T-helper 2 cell treated with Interferon-gamma antibody and Interleukin-4, amounts not matched to agents 5 μg/mL and 100 μg/mL, for 36 hours (primary cell): ENCODE measurements around the gene CDC14B.
"Not testable (repeated sequence)": the region's sequence is repeated elsewhere in the genome, so short reads cannot be mapped to it uniquely, and the experiment has no call there.

Source experiments
- DNase-seq: peaks from one replicate; pipeline ENCODE4 v3.0.0; 2021; ENCODE audit warnings: low spot score
- H3K27ac Mint-ChIP-seq: one replicate; pipeline ENCODE4 v1.8.0; 2021; ENCODE audit warnings: mild to moderate bottlenecking, mixed read lengths
- H3K27me3 Mint-ChIP-seq: one replicate; pipeline ENCODE4 v1.8.0; 2021; ENCODE audit warnings: low read depth, mixed read lengths
- H3K36me3 Mint-ChIP-seq: one replicate; pipeline ENCODE4 v1.8.0; 2021; ENCODE audit warnings: low read depth, mixed read lengths
- H3K4me1 Mint-ChIP-seq: one replicate; pipeline ENCODE4 v1.8.0; 2021; ENCODE audit warnings: low read depth, mixed read lengths
- H3K4me3 Mint-ChIP-seq: one replicate; pipeline ENCODE4 v1.8.0; 2022; ENCODE audit warnings: mild to moderate bottlenecking, moderate library complexity, mixed read lengths
- H3K9me3 Mint-ChIP-seq: one replicate; pipeline ENCODE4 v1.8.0; 2021; ENCODE audit warnings: mixed read lengths

Gene CDC14B

GRCh38 chr9:96556701-96557461, 62.8 kb downstream of the CDC14B start:
- no peaks in the 10 kb centered on the region for H3K27me3 Mint-ChIP-seq

DNA sequence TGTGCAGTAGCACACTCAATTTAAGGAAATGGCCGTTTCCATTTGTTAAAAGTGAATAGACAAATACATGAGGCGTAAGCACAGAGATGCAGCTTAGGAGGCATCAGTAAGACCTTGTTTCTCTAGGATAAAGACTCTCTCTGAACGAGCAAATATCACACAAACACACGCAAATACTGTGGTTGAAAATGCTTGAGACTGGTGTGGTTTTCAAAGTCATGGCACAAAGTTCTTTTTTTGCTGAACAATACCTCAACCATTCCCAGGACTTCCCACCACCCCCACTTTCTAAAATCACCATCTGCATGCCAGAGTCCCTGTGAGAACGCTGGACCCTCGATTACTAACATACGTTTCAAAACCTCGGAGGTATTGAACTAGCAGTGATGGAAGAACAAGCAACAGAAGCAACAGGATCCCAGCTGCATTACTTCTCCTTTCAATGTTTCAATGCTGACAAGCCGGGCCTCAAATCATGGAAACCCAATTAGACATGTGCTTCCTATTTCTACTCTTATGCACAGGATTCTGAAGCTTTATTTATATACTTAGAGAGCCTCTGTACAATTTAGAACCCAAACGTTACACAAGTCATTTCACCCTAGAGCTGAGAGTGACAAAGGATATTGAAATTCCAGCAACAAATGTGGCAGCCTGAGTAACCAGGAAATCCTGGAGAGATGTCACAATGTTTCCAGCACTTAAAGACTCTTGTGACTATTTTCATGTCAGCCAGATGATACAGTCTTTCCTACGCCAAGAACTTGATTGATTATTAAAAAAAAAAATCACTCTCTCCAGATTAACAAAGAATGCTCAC, 63.9 kb downstream of the CDC14B start:
- Mint-ChIP-seq H3K9me3 (no peaks in the 10 kb centered on the region), H3K27me3 (no peaks in the 10 kb centered on the region), H3K4me1 (peaks cover 19% of the 10 kb centered on the region), H3K36me3 (no peaks in the 10 kb centered on the region), H3K27ac (no peak overlapping the region), H3K4me3 (no peak overlapping the region)
- no peak for DNase-seq

More at GRCh38 chr9:96556701-96557461, 62.8 kb downstream of the CDC14B start:
- Mint-ChIP-seq H3K4me1 (peaks cover 19% of the 10 kb centered on the region), H3K9me3 (no peaks in the 10 kb centered on the region), H3K27ac (no peak overlapping the region), H3K4me3 (no peak overlapping the region), H3K36me3 (no peaks in the 10 kb centered on the region)
- no peak for DNase-seq

DNA sequence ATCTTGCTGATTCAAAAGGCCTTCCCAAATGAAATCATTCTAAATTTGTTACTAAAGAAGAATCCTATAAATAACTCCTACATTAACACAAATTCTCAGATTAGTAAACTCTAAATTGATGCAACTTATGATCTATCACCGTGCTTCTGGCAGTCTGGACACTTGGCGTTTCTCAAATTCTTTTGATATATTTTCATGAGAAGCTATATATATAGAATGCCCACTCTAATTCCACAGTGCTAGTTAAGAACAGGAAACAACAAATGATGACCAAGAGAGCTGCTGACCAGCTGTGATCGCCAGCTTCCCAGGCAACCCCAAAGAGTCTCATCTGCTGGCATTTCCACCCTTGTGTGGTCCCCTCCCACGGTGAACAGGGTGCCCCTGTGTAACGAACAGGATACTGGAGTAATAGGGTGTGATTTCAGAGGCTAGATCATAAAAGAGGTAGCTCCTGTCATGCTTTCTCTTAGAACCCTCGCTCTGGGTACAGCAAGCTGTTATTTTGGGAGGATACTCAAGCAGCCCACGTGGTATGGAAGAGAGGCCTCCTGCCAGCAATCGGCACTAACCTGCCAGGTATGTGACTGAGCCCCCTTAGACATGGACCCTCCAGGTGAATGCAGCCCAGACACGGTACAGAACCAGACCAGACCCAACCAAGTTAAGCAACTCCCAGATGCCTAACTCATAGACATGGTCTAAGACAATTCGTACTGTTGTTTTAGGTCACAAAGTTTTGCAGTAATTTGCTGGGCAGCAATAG, 64.7 kb downstream of the CDC14B start:
- no peaks in the 10 kb centered on the region for H3K9me3 Mint-ChIP-seq
- H3K4me3 Mint-ChIP-seq, result no peak overlapping the region
- no peak for DNase-seq
- H3K36me3 Mint-ChIP-seq, result no peaks in the 10 kb centered on the region
- peaks cover 19% of the 10 kb centered on the region for H3K4me1 Mint-ChIP-seq
- no peak overlapping the region for H3K27ac Mint-ChIP-seq
- H3K27me3 Mint-ChIP-seq, result no peaks in the 10 kb centered on the region

- no peaks in the 10 kb centered on the region for H3K27me3 Mint-ChIP-seq
- H3K4me1 Mint-ChIP-seq, result peaks cover 17% of the 10 kb centered on the region
- H3K9me3 Mint-ChIP-seq, result no peaks in the 10 kb centered on the region
- no peak overlapping the region for H3K4me3 Mint-ChIP-seq
- no peaks in the 10 kb centered on the region for H3K36me3 Mint-ChIP-seq
- DNase-seq, result no peak
- no peak overlapping the region for H3K27ac Mint-ChIP-seq
These were observed 65.3 kb downstream of the CDC14B start for GRCh38 chr9:96554326-96554725.

DNA sequence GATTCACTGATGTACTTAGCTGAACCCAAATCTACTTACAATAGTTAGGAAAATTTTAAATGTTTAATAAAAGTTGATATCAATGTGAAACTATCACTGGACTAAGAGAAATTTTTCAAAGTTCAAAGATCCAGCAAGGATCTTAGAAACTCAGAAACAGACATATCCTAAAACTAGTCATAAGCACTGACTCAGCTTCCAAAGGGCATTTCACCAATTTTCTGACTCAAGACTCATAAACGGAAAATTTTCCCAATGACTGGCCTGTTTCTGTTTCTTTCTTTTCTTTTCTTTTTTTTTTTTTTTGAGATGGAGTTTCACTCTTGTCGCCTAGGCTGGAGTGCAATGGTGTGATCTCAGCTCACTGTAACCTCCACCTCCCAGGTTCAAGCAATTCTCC, 66.6 kb downstream of the CDC14B start:
- DNase-seq, result no peak
- H3K27me3 Mint-ChIP-seq, result no peaks in the 10 kb centered on the region
- H3K27ac Mint-ChIP-seq, result no peak overlapping the region
- no peaks in the 10 kb centered on the region for H3K9me3 Mint-ChIP-seq
- H3K4me3 Mint-ChIP-seq, result no peak overlapping the region
- H3K4me1 Mint-ChIP-seq, result peaks cover 16% of the 10 kb centered on the region
- H3K36me3 Mint-ChIP-seq, result no peaks in the 10 kb centered on the region

GRCh38 chr9:96551403-96551802, 68.2 kb downstream of the CDC14B start:
- Mint-ChIP-seq H3K9me3 (no peaks in the 10 kb centered on the region), H3K4me3 (no peak overlapping the region), H3K36me3 (no peaks in the 10 kb centered on the region), H3K4me1 (peaks cover 10% of the 10 kb centered on the region), H3K27ac (no peak overlapping the region), H3K27me3 (no peaks in the 10 kb centered on the region)
- DNase-seq, result peak; percentile 48

DNA sequence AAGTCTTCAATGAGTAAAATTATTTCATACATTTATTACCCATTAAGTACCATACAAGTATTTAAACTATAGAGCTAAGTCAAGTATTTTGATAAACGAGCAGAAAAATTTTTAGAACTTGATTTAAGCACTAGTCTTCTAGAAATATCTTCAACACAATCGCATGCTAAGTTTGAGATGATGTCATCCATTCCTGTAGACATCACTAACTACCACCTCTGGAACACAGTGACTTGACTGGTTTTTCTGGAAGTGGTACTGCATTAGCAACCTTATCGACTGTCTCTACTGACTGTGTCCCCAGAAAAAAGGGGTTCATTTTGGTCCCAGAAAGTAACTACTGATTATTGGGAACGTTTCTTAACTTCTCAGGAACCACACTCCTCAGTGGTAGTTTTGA, 69.0 kb downstream of the CDC14B start:
- H3K4me3 Mint-ChIP-seq, result no peak overlapping the region
- peaks cover 9% of the 10 kb centered on the region for H3K4me1 Mint-ChIP-seq
- DNase-seq, result no peak
- no peak overlapping the region for H3K27ac Mint-ChIP-seq
- H3K27me3 Mint-ChIP-seq, result no peaks in the 10 kb centered on the region
- no peaks in the 10 kb centered on the region for H3K36me3 Mint-ChIP-seq
- H3K9me3 Mint-ChIP-seq, result no peaks in the 10 kb centered on the region

- not testable (repeated sequence) for H3K4me3 Mint-ChIP-seq, H3K36me3 Mint-ChIP-seq, H3K27me3 Mint-ChIP-seq, H3K4me1 Mint-ChIP-seq, H3K27ac Mint-ChIP-seq, H3K9me3 Mint-ChIP-seq, DNase-seq
These were observed 76.5 kb downstream of the CDC14B start for GRCh38 chr9:96543131-96543530.

DNA sequence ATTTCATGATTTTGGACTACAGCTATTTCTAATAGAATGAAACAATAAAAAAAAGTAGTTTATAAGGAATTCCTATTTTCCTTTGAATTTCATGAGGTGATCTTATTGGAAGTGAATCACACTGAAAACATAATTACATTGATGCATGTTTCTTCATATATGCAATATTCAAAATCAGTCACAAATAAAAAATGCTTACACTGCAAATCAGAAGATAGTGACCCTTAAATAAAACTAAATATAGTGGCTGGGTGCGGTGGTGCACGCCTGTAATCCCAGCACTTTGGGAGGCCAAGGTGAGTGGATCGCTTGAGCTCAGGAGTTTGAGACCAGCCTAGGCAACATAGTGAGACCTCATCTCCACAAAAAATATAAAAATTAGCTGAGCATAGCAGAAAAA, 79.5 kb downstream of the CDC14B start:
- H3K27me3 Mint-ChIP-seq, result no peaks in the 10 kb centered on the region
- DNase-seq, result no peak
- H3K4me3 Mint-ChIP-seq, result no peak overlapping the region
- H3K36me3 Mint-ChIP-seq, result no peaks in the 10 kb centered on the region
- H3K9me3 Mint-ChIP-seq, result no peaks in the 10 kb centered on the region
- H3K4me1 Mint-ChIP-seq, result no peaks in the 10 kb centered on the region
- no peak overlapping the region for H3K27ac Mint-ChIP-seq

GRCh38 chr9:96532173-96532572, 87.5 kb downstream of the CDC14B start:
- Mint-ChIP-seq H3K27ac (no peak overlapping the region), H3K4me3 (no peak overlapping the region)

DNA sequence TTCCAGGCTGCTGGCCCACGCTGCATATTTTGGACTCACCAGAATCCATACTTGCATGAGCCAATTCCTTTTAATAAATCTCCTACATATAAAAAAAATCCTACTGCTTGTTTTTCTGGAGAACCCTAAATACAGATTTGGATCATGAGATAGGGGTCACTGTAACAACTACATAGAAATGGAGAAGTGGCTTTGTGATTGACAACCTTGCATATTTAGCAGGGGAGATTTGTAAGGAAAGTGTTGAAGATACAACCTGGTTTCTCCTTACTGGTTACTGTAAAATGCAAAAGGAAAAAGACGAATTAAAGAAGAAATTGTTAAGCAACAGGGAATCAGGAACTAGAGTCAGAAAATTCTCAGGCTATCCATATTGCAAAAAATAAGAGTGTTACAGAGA, 94.9 kb downstream of the CDC14B start:
- Mint-ChIP-seq H3K4me3 (no peak overlapping the region), H3K9me3 (no peaks in the 10 kb centered on the region), H3K27me3 (no peaks in the 10 kb centered on the region), H3K36me3 (no peaks in the 10 kb centered on the region), H3K4me1 (peaks cover 6% of the 10 kb centered on the region), H3K27ac (no peak overlapping the region)
- no peak for DNase-seq

More at GRCh38 chr9:96532173-96532572, 87.5 kb downstream of the CDC14B start:
- H3K9me3 Mint-ChIP-seq, result peaks cover 4% of the 10 kb centered on the region
- no peaks in the 10 kb centered on the region for H3K4me1 Mint-ChIP-seq
- no peaks in the 10 kb centered on the region for H3K36me3 Mint-ChIP-seq
- no peak for DNase-seq
- no peaks in the 10 kb centered on the region for H3K27me3 Mint-ChIP-seq

DNA sequence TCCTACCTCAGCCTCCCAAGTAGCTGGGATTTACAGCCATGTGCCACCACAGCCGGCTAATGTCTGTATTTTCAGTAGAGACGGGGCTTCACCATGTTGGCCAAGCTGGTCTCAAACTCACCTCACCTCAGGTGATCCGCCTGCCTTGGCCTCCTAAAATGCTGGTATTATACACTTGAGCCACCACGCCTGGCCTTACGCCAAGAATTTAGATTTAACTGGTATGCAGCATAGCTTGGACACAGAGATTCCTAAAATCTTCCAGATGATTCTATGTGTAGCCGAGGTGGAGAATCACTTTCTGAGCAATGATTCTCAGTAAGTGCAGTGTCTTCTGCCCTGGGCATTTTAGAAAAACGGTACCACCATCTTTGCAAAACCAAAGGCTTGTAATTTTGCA, 95.6 kb downstream of the CDC14B start:
- no peak overlapping the region for H3K4me3 Mint-ChIP-seq
- H3K27ac Mint-ChIP-seq, result no peak overlapping the region
- H3K4me1 Mint-ChIP-seq, result peaks cover 6% of the 10 kb centered on the region
- no peaks in the 10 kb centered on the region for H3K9me3 Mint-ChIP-seq
- DNase-seq, result no peak
- no peaks in the 10 kb centered on the region for H3K27me3 Mint-ChIP-seq
- H3K36me3 Mint-ChIP-seq, result no peaks in the 10 kb centered on the region

DNA sequence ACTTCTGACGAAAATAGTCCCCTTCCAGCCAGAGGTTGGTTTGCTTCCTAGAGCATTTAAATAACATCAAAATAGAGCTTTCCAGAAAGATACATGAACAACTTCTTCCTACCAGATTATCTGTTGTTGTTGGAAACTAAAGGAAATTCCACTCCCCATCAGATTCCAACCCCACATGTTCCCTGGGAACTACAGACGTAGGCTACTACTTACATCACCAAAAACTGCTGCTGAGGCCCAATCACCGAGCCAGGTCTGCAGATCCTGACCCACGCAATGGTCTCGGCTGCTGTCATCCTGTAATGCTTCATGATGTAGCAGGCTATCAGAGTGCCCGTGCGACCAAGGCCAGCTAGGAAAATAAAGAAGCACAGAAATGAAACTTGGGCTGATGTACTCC, 96.3 kb downstream of the CDC14B start:
- peaks cover 6% of the 10 kb centered on the region for H3K4me1 Mint-ChIP-seq
- H3K27me3 Mint-ChIP-seq, result no peaks in the 10 kb centered on the region
- no peak overlapping the region for H3K27ac Mint-ChIP-seq
- no peaks in the 10 kb centered on the region for H3K36me3 Mint-ChIP-seq
- H3K4me3 Mint-ChIP-seq, result no peak overlapping the region
- H3K9me3 Mint-ChIP-seq, result no peaks in the 10 kb centered on the region
- no peak for DNase-seq

DNA sequence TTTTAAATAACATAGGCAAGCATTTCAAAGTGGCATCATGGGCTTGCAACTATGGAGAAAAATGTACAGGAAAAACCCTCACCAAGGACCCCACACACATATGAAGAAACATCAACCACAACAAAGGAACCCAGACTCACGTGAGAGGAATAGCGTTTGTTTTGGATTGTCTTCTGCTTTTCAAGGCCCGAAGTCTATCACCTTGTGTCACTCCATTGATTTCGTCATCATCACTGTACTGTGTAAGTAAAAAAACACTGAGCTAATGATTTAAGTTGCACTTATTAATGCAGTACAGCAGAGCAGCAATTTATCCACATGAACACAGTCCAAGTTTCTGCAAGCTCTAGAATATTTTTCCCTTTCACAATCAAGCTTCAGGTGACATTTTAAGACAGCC, 97.3 kb downstream of the CDC14B start:
- DNase-seq, result no peak
- H3K4me1 Mint-ChIP-seq, result peaks cover 6% of the 10 kb centered on the region
- H3K27ac Mint-ChIP-seq, result no peak overlapping the region
- no peaks in the 10 kb centered on the region for H3K27me3 Mint-ChIP-seq
- no peaks in the 10 kb centered on the region for H3K36me3 Mint-ChIP-seq
- no peaks in the 10 kb centered on the region for H3K9me3 Mint-ChIP-seq
- H3K4me3 Mint-ChIP-seq, result no peak overlapping the region
